ENCODE data around the gene MICB.

- TF ChIP-seq CTCF (IDR thresholded peaks at IDR 0.05; ENCODE audit: low read length) (no peak), EZH2phosphoT487 (IDR thresholded peaks at IDR 0.05; ENCODE audit: low read length) (no peak), EZH2 (optimal IDR thresholded peaks at IDR 0.05; ENCODE audit: low read depth, low read length) (no peak)
Measured at GRCh38 chr6:31464252-31465184, 33.4 kb upstream of the MICB start.

Measured in MM.1S (cell line).